Endometrium (tissue), 2 donors: ENCODE measurements around the gene LKAAEAR1.

ENCODE experiments used
- FAIRE-seq: peaks from 2 replicates; lab custom pipeline; 2012; peaks lifted over from hg19 to GRCh38; lab: Jason Lieb, UNC
- donor health status: control.
- donor health status: control.

Gene LKAAEAR1

DNA sequence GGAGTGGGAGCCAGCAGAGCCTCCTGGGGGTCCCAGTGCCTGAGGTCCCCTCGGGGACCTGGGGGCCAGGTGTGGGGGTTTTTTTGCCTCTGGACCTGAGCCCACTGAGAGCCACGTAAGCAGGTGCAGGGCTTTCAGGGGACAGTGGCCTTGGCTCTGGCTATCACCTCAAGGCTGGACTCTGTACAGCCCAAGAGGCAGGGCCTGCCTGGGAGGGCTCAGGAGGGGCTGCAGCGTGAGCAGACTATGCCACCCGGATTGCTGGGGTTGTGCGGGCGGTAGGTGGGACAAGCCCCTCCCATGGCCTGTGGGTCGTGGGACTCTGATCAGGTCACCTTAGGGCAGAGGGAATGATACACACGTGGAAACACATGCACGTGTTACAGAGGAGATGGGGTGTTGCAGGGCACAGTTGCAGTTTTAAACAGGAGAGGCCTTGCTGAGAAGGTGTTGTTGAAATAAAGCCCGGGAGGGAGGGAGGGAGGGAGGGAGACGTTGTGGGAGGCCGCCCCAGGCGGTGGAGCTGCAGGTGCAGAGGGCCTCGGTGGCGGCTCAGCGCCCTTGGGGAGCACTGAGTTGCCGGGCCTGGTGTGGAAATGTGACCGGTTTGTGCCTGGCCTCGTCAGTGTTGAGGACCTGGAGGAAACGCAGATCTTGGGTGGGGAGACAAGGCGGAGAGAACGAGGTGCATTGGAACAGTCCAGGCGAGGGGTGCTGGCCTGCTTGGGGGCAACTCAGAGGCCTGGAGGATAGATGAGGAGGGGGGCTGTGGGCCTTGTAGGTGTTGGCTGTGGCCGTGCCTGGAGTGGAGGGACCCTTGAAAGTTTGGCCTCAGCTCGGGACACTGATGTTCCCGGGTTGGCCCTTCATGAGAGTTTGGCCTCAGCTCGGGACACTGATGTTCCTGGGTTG lies 18.9 kb downstream of the LKAAEAR1 start:
- no peak for FAIRE-seq

DNA sequence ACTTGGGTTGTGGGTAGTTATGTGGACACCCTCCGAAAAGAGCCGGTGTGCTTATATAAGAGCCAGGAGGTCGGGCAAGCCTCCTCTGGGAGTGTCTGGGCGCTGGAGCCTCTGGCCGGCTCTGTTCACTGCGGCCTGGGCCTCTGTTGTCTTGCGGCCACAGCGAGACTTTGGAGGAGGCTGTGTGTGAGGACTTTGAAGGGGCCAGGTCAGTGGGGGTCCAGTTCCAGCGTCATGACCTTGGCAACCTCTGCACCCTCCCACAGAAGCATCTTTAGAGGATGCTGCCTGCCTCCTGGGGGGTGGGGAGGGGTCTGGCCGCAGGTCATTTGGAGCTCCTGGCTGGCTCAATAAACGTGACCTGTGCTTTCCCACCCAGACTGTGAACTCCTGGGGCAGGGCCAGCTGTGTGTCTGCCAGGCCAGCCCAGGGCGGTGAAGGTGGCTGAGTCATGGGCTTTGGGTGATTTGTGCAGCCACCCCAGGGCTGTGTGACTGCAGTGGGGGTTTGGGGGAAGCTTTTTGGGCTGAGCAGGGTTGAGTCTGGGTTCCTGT lies 20.0 kb downstream of the LKAAEAR1 start:
- no peak for FAIRE-seq

DNA sequence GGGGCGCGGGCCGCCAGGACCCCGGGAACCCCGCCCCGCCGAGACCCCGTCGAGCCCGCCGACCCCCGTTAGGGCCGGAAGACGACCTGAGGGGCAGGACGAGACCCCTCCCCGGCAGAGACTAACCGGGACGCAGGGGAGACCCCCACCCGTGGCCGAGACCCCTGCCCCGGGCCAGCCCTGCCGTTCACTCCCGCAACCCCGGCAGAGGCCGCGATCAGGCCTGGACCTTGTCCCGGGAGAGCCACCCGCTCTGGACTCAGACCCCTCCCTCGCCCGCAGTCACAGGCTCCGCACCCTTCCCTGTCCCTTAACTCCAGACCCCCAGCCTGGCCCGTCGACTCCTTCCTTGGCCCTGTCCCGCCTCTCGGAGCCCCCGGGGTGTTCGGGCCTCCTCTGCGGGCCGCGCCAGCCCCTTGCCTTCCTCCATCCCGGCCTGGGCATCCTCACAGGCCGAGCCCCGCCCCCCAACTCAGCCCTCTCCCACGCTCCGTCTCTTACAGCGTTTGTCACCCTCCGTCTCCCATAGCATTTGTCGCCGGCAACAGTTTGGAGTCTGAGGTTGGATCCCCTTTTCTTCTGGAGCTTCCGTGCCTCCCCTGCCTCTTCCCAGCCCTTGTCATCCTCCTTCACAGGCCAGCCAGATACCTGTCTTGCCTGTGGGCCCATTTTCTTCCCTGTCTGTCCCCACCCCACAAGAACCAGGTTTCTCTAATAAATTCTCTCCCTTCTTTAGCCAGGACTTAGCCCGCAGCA lies 20.6 kb downstream of the LKAAEAR1 start:
- FAIRE-seq = no peak

- no peak for FAIRE-seq
These were observed 21.4 kb downstream of the LKAAEAR1 start, which contains the start of gene TCEA2 for GRCh38 chr20:64062596-64063388. TCEA2 (plus strand) TSS chr20:64063198; CDS start chr20:64063313, 115 bp downstream.

DNA sequence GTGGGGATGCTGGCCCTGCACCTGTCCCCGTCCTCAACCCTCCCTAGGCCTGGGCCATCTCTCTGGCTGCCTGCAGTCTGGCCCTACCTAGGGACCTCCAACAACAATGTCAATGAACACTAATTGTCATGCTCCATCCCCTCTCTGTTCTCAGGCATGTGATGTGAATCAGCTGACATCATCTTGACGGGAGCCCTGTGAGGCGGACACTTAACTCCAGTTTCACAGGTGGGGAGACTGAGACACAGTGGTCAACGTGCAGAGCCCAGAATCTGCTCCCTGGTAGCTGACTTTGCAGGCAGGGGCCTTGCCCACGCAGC lies 22.0 kb downstream of the LKAAEAR1 start:
- no peak for FAIRE-seq

DNA sequence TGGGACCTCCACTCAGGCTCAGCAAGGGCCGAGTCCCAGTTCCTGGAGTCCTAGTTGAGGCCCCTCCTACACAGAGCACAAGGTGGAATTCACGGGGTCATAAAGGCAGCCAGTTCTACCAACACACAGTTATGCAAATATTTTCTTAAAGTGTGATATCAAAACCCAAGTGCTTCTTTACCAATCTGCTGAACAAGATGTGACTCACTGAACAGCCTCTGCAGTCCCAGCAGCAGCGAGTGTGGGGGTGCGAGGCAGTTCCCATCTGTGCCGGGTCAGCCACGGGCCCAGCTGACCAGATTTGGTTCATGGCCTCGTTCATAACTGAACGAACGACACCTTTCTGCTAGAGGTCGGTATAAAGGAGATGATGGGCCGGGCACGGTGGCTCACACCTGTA lies 25.7 kb downstream of the LKAAEAR1 start:
- no peak for FAIRE-seq

GRCh38 chr20:64057628-64058498 lies 26.3 kb downstream of the LKAAEAR1 start:
- FAIRE-seq = no peak

GRCh38 chr20:64056889-64057627 lies 27.1 kb downstream of the LKAAEAR1 start:
- FAIRE-seq = no peak

GRCh38 chr20:64056639-64056888 lies 27.6 kb downstream of the LKAAEAR1 start:
- no peak for FAIRE-seq

- FAIRE-seq = no peak
These were observed 28.1 kb downstream of the LKAAEAR1 start for GRCh38 chr20:64055893-64056638.

DNA sequence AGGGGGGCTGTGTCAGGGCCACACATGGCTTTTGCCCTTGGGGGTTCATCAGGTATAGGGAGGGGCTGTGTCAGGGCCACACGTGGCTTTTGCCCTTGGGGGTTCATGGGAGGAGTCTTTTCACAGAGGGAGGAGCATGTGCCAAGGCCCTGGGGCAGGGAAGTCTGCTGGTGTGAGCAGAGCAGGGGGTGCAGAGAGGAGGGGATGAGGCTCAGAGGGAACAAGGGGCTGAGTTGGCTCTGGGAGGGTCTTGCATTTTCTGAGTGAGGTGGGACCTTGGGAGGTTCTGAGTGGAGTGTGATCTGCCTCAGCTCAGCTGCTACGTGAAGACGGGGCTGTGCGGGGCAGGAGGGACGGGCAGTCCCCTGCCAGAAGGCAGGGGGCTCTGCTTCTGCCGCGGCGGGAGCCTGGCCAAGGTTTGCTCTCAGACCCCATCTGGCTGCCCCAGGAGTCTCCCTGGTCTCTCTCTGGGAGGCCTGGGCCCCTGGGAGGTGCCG lies 28.8 kb downstream of the LKAAEAR1 start:
- FAIRE-seq = no peak

DNA sequence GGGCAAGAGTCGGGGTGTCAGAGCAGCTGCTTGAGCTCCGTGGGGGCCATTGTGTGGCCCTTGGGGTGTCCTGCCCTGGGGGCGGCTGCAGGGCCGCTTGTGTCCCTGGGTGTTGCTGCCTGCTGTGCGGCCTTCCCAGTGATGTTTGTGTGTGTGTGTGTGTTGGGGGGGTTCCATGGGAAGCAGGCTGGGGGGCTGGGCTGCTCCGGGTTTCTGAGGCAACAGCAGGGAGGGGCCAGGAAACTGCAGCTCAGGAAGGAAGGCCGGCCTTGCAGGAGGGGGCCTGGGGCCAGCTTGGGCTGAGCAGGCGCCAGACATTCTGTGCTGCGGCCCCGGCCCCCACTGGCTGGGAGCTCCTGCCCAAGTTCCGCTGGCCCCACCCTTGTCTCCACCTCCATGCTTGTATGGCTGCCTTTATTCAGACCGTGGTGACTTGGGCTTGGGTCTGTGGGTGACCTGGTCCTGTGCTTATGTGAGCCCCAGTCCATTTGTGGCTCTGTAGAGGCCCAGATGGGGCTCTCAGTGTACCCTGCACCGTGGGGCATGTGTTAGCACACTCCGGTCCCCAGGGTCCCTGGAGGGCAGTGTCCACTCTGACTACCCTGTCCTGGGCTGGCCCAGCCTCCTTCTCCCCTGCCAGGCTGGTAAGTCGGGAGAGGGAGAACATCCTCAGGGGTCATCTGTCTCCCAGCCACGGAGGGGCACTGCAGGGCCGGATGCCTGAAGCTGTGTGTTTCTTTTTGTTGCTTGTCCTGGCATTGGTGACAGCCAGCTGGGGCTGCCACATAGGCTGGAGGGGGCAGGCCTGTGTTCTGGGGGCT lies 30.1 kb downstream of the LKAAEAR1 start:
- no peak for FAIRE-seq

DNA sequence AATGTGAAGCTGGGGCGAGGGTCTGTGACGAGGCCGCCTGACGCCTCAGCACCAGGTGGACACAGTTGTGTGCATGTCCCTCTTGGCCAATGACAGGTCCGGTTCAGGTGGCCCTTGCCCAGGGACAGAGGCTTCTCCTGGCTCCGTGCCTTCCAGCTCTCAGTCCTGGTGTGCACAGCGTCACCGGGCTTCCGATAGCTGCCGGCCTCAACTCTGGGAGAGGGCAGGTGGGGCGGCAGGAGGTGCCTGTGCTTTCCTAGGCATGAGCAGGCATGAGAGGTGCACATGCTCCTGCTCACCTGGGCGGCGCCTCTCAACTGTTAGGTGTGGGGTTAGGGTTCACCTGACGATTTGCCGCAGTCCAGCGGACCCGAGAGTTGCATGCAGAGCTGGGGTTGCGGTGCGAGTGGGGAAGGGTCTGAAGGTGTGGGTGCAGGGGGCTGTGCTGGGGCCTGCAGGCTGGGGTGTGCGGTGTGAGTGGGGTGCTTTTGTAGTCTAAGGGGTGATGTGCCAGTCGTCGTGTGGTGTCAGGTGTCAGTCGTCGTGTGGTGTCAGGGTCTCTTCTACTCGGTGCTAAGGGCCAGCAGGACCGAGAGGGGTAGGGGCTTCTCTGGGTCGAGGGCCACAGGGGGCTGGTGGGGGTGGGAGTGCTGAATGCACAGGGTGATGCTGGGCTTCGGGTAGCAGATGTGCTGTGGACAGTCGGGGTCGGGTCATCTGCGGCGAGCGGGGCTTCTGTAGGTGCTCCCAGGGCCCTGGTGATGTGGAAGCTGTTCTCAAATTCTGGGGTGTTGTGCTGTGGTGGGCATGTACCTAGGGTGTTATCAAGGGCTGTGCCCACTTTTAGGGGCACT lies 31.0 kb downstream of the LKAAEAR1 start:
- FAIRE-seq = no peak

DNA sequence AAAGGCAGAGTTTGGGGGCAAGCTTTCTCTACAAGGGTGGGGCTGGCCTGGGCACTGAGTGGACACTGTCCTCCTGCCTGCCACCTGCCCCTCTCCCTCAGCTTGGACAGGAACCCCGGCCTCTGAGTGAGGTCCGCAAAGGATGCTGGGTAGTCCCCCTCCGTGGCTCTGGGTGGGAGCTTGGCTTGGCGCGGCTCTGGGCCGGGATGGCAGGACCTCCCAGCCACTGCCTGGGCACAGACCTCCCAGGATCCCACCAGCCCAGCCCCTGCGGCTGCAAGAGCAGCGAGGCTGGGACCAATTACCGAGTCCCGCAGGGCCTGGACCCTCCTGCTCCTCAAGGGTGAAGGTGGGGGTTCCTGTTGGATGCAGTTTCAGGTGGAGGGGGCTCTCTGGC lies 31.9 kb downstream of the LKAAEAR1 start:
- no peak for FAIRE-seq

- FAIRE-seq = no peak
These were observed 32.5 kb downstream of the LKAAEAR1 start for GRCh38 chr20:64051561-64052325.

- no peak for FAIRE-seq
These were observed 33.2 kb downstream of the LKAAEAR1 start for GRCh38 chr20:64051033-64051452.
